ENCODE results near the gene SOX6.
"Not testable (repeated sequence)": the region's sequence is repeated elsewhere in the genome, so short reads cannot be mapped to it uniquely, and the experiment has no call there.

GRCh38 chr11:16390826-16391225, 34.5 kb upstream of the SOX6 start:
- not testable (repeated sequence) for TF ChIP-seq CTCF (IDR thresholded peaks at IDR 0.05); POLR2AphosphoS5 (IDR thresholded peaks at IDR 0.05; ENCODE audit: low read depth, low read length); REST (IDR thresholded peaks at IDR 0.05; ENCODE audit: insufficient read depth in 1 of 2, low read depth in 2 of 2, low read length in 1 of 2); SIN3A (IDR thresholded peaks at IDR 0.05; ENCODE audit: borderline replicate concordance, insufficient read depth, low read depth, low read length); TCF7L2 (IDR thresholded peaks at IDR 0.05; ENCODE audit: low read depth, low read length)
